ACC112 (cell line): ENCODE data around the gene PPP4R2.

Source experiments
- H2AFZ ChIP-seq: fragments of 200-600 bp; sonication (generic); one replicate; pipeline ENCODE4 v1.6.0; 2017; ENCODE audit warnings: antibody characterized with exemption, low read length; ENCODE audit not compliant: unreplicated experiment
- H3K27ac ChIP-seq: fragments of 200-600 bp; sonication (generic); 2 replicates; pipeline ENCODE4 v1.5.1; 2014; ENCODE audit warnings: low read depth, mild to moderate bottlenecking, antibody characterized with exemption, low read length, moderate library complexity
- H3K27me3 ChIP-seq: fragments of 200-600 bp; sonication (generic); 2 replicates; pipeline ENCODE4 v1.6.1; 2014; ENCODE audit warnings: mild to moderate bottlenecking, antibody characterized with exemption, low read length, moderate library complexity, mixed read lengths; ENCODE audit not compliant: insufficient read depth
- H3K36me3 ChIP-seq: fragments of 200-600 bp; sonication (generic); 2 replicates; pipeline ENCODE4 v1.6.1; 2016; ENCODE audit warnings: mild to moderate bottlenecking, antibody characterized with exemption, low read length, moderate library complexity, mixed read lengths; ENCODE audit not compliant: insufficient read depth
- H3K4me1 ChIP-seq: fragments of 200-600 bp; sonication (generic); one replicate; pipeline ENCODE4 v1.6.1; 2016; ENCODE audit warnings: low read length, mixed read lengths; ENCODE audit not compliant: insufficient read depth, unreplicated experiment, control insufficient read depth
- H3K4me3 ChIP-seq: fragments of 200-600 bp; sonication (generic); 2 replicates; pipeline ENCODE4 v1.5.1; 2014; ENCODE audit warnings: mild to moderate bottlenecking, low read depth, low read length
- H3K79me2 ChIP-seq: fragments of 200-600 bp; sonication (generic); one replicate; pipeline ENCODE4 v1.6.0; 2016; ENCODE audit warnings: low read length; ENCODE audit not compliant: control insufficient read depth, unreplicated experiment, insufficient read depth

The PPP4R2 gene

GRCh38 chr3:73110530-73110929 is 113.9 kb downstream of the PPP4R2 start:
- H3K27ac ChIP-seq = no peak overlapping the region
- no peaks in the 10 kb centered on the region for H3K4me1 ChIP-seq
- no peak overlapping the region for H3K4me3 ChIP-seq
- no peaks in the 10 kb centered on the region for H3K27me3 ChIP-seq
- H2AFZ ChIP-seq = no peak overlapping the region
- H3K36me3 ChIP-seq = no peaks in the 10 kb centered on the region
- no peaks in the 10 kb centered on the region for H3K79me2 ChIP-seq

DNA sequence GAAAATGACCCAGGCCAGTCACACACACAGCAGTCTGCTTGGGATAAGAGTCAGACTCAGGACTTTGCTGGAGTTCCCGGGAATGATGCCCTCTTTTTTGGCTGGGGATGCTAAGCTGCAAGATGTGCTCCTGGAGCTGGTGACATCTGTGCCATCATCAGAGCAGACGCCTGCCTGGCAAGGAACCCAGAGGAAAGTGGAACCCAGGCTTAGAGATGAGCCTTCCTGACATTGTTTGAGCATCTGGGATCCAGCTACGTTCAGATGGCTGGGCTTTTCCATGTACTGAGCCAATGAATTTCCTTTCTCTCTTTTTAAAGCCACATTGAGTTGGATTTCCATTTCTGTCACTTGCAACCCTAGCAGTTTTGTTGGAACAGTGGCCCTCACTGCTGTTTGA is 118.1 kb downstream of the PPP4R2 start:
- H3K79me2 ChIP-seq = no peaks in the 10 kb centered on the region
- no peak overlapping the region for H3K4me3 ChIP-seq
- H2AFZ ChIP-seq = no peak overlapping the region
- H3K4me1 ChIP-seq = no peaks in the 10 kb centered on the region
- H3K36me3 ChIP-seq = no peaks in the 10 kb centered on the region
- H3K27ac ChIP-seq = no peak overlapping the region
- peaks cover 8% of the 10 kb centered on the region; the same call in 1 of the 2 replicates for H3K27me3 ChIP-seq

DNA sequence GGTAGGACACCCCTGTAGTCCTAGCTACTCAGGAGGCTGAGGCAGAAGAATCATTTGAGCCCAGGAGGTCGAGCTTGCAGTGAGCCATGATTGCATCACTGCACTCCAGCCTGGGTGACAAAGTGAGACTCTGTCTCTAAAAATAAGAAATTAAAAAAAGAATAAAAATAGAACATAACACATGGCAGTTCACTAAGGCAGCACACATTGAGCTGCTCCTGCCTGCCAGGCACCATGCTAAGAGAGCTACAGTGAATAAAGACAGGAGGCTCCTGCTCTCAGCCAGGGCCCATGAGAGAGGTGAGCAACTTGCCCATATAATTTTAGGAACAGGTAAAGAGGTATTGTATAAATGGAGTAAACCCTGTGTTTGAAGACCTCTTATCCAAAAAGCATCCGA is 119.2 kb downstream of the PPP4R2 start:
- Histone ChIP-seq H3K27me3 (peaks cover 8% of the 10 kb centered on the region; the same call in 1 of the 2 replicates), H2AFZ (no peak overlapping the region), H3K36me3 (no peaks in the 10 kb centered on the region), H3K4me1 (no peaks in the 10 kb centered on the region), H3K4me3 (no peak overlapping the region), H3K79me2 (no peaks in the 10 kb centered on the region), H3K27ac (no peak overlapping the region)
